Right renal pelvis (tissue), 4 donors: ENCODE measurements around the gene C2orf42. TPM values are rescaled to one million over a fixed set of nuclear protein-coding genes. Genes with fewer than 3 reads are reported as not detected.
A peak's percentile ranks its signal among the peaks of the same experiment; 100 is the strongest.
"Not testable (repeated sequence)": the region's sequence is repeated elsewhere in the genome, so short reads cannot be mapped to it uniquely, and the experiment has no call there.

ENCODE experiments used
- DNase-seq, 4 donors: peaks; one replicate each; pipeline ENCODE4 v3.0.0-alpha.2; 2013; ENCODE audit warnings: low read depth in 4 of 4, low spot score in 3 of 4, missing footprints in 1 of 4
- polyA plus RNA-seq, 4 donors: library from polyadenylated mRNA; unstranded; fragments of 120-200 nt; gene quantifications; one replicate each; pipeline ENCODE4 v1.2.1, GENCODE V29; 2013; ENCODE audit not compliant: insufficient read length in 4 of 4

C2orf42 gene
- polyA plus RNA-seq, 4 donors: 14.2 to 19.4 (median 16.4) TPM

- no peak for DNase-seq
These were observed 9.4 kb downstream of the C2orf42 start for GRCh38 chr2:70181363-70181956.

GRCh38 chr2:70173520-70173919 is 17.3 kb downstream of the C2orf42 start:
- DNase-seq: no peak

- DNase-seq: not testable (repeated sequence)
These were observed 21.1 kb downstream of the C2orf42 start for GRCh38 chr2:70169654-70170245.

GRCh38 chr2:70161069-70161534 is 29.7 kb downstream of the C2orf42 start:
- no peak for DNase-seq

GRCh38 chr2:70160545-70160944 is 30.3 kb downstream of the C2orf42 start:
- no peak for DNase-seq

GRCh38 chr2:70149130-70149686 is 41.6 kb downstream of the C2orf42 start:
- not testable (repeated sequence) for DNase-seq

- DNase-seq: not testable (repeated sequence)
These were observed 42.5 kb downstream of the C2orf42 start for GRCh38 chr2:70148211-70148760.

- DNase-seq: no peak
These were observed 44.7 kb downstream of the C2orf42 start for GRCh38 chr2:70145851-70146739.

- no peak for DNase-seq
These were observed 45.7 kb downstream of the C2orf42 start for GRCh38 chr2:70145144-70145490.

- DNase-seq: no peak
These were observed 46.2 kb downstream of the C2orf42 start for GRCh38 chr2:70144443-70145143.

GRCh38 chr2:70143314-70144150 is 47.3 kb downstream of the C2orf42 start:
- peak in 1 of 4 donors; percentile 49 for DNase-seq

- peak; percentile 99 to 100 (median 100) for DNase-seq
These were observed 48.1 kb downstream of the C2orf42 start for GRCh38 chr2:70142590-70143313.

- peak in 1 of 4 donors; percentile 55 for DNase-seq
These were observed 48.8 kb downstream of the C2orf42 start for GRCh38 chr2:70141902-70142589.

- peak; percentile 51 to 82 (median 72) for DNase-seq
These were observed 49.5 kb downstream of the C2orf42 start for GRCh38 chr2:70141212-70141901.

- DNase-seq: no peak
These were observed 50.0 kb downstream of the C2orf42 start for GRCh38 chr2:70140791-70141211.

- DNase-seq: not testable (repeated sequence)
These were observed 56.4 kb downstream of the C2orf42 start for GRCh38 chr2:70134323-70134983.
